A673 (cell line): Measurements from ENCODE around the gene DLG5.

Source experiments
- CTCF ChIP-seq: fragments of 300-800, 200-600 bp; sonication (generic); conservative IDR thresholded peaks from 2 replicates; pipeline ENCODE4 v1.5.1; 2017; ENCODE audit warnings: low read depth, mild to moderate bottlenecking, antibody characterized with exemption, low read length, moderate library complexity, mixed read lengths
- EZH2 ChIP-seq: fragments of 200-600 bp; sonication (generic); IDR thresholded peaks from 2 replicates; pipeline ENCODE4 v1.6.1; 2017; ENCODE audit warnings: borderline replicate concordance, low read depth, mild to moderate bottlenecking, mixed read lengths, antibody characterized with exemption, low read length; ENCODE audit not compliant: poor library complexity, severe bottlenecking

GRCh38 chr10:77879065-77879464, 47.5 kb downstream of the DLG5 start:
- TF ChIP-seq CTCF = no peak
- no peak for TF ChIP-seq EZH2
